GM18909 (cell line): ENCODE measurements around the gene MSMP.

Experiments
- ATAC-seq: cut with Tn5 transposase; IDR thresholded peaks from one replicate; pipeline ENCODE4 v1.9.1; 2021; ENCODE audit warnings: mild to moderate bottlenecking; ENCODE audit not compliant: unreplicated experiment, poor library complexity

Gene MSMP

GRCh38 chr9:35746583-35746982, 7.5 kb downstream of the MSMP start:
- no peak for ATAC-seq

- ATAC-seq = no peak
Observed at GRCh38 chr9:35745569-35745968, 8.5 kb downstream of the MSMP start.

GRCh38 chr9:35743880-35744518, 10.1 kb downstream of the MSMP start:
- ATAC-seq = no peak

DNA sequence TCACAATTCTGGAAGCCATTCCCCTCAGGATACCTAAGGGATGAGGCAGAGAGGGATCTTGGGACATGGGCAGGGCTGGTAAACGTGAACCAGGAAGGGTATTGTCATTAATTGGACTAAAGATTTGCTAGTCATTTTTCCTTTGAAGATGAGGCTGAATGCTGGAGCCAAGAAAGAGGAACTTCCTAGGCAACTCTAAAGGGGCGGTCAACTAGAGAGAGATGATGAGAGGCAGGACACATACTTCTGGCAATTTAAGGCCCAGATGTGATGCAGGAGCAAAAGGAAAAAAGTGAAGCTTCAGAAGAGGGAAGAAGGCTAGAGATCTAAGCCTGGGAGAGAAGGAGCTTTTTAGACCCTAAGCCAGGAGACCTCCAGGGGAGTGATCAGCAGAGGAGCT, 10.6 kb downstream of the MSMP start:
- ATAC-seq = no peak

GRCh38 chr9:35741740-35742139, 12.3 kb downstream of the MSMP start:
- ATAC-seq = no peak

GRCh38 chr9:35740243-35740642, 13.8 kb downstream of the MSMP start:
- no peak for ATAC-seq

DNA sequence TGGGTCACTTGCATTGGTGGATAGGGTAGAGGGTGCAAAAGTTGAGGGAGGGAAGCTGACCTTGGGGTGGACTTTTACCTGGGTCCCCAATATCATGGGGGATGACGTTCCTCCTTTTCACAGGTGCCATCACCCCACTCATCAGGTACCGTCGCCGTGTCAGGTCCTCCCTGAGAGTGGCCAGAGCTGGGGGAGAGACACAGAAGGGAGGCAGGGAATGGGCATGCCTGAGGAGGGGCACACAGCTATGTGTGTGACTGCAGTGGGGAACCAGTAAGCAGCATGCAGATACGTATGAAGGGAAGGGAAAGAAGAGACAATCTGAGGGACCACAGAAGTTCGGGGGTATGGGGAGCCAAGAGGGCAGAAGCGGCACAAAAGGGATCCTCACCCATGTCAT, 15.2 kb downstream of the MSMP start:
- ATAC-seq = no peak

GRCh38 chr9:35738186-35738585, 15.9 kb downstream of the MSMP start:
- ATAC-seq = no peak

DNA sequence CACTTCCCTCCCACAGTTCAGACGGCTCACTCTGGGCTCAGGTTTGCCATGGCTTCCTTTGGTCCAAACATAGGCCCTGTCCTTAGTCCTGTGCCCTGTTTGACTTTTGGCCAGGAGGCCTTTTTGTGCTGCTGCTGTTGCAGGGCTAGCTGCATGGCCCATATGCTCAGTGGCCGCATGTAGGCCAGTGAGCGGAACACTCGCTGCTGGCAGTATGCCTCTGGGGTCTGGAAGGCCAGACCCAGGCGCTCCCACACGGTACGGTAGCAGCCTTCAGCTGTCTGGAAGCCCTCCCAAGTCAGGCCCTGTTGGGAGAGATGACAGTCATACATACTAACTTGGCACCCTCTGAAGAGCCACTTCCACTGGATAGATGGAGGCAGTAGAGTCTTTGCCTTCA, 16.9 kb downstream of the MSMP start:
- no peak for ATAC-seq

DNA sequence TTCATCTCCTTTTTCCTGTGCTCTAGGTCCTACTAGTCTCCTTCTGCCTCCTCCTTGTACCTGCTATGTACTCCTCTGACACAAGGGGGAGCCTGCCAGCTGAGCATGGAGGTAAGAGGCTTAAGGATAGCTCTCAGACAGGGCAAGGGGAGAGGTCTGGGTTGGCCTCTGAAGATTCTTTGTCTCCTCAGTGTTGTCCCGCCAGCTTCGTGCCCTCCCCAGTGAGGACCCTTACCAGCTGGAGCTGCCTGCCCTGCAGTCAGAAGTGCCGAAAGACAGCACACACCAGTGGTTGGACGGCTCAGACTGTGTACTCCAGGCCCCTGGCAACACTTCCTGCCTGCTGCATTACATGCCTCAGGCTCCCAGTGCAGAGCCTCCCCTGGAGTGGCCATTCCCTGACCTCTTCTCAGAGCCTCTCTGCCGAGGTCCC, 17.9 kb downstream of the MSMP start:
- no peak for ATAC-seq

GRCh38 chr9:35734096-35734495, 20.0 kb downstream of the MSMP start:
- no peak for ATAC-seq

DNA sequence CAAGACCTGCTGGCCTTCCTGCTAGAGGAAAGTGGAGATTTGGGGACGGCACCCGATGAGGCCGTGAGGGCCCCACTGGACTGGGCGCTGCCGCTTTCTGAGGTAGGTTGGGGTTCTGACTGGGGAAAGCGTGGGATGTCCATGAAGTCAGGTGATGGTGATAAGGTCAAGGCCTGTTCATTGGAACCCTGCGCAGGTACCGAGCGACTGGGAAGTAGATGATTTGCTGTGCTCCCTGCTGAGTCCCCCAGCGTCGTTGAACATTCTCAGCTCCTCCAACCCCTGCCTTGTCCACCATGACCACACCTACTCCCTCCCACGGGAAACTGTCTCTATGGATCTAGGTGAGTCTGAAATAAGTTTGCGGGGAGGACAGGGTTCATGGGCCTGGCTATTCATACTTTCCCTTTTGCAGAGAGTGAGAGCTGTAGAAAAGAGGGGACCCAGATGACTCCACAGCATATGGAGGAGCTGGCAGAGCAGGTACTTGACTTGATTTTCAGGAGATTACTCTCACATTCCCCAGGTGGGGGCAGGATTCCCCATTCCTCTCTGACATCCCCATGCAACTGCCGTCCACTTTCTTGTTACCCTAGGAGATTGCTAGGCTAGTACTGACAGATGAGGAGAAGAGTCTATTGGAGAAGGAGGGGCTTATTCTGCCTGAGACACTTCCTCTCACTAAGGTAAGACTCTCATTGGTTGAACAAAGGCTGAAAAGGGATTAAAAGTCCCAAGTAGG, 21.1 kb downstream of the MSMP start:
- peak; percentile 6 for ATAC-seq

- peak; percentile 82 for ATAC-seq
Observed at GRCh38 chr9:35732185-35732799, 21.8 kb downstream of the MSMP start, which contains the start of the genes CREB3 and TLN1. CREB3 (plus strand) TSS chr9:35732666; CDS start chr9:35732773, 107 bp downstream. TLN1 (minus strand) TSS chr9:35732195; CDS start chr9:35725694, 6,501 bp downstream.

- ATAC-seq = no peak
Observed at GRCh38 chr9:35731415-35732184, 22.5 kb downstream of the MSMP start.

DNA sequence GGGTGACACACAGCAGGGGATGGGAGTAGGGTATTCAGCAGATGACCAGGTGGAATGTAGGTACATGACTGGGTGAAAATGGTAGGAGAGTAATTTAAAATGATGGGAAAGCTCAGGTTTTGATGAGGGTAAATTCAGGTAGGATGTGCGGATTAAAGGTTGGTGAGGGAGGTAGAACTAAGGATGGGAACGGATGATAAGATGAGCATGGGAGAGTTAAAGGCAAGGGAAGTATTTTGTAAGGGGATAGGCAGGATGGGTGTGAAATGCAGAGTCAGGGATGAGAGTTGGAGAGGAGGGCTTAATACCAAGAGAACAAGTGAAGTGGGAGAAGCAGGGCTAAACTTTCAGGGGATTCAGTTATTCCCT, 23.6 kb downstream of the MSMP start:
- ATAC-seq = no peak

DNA sequence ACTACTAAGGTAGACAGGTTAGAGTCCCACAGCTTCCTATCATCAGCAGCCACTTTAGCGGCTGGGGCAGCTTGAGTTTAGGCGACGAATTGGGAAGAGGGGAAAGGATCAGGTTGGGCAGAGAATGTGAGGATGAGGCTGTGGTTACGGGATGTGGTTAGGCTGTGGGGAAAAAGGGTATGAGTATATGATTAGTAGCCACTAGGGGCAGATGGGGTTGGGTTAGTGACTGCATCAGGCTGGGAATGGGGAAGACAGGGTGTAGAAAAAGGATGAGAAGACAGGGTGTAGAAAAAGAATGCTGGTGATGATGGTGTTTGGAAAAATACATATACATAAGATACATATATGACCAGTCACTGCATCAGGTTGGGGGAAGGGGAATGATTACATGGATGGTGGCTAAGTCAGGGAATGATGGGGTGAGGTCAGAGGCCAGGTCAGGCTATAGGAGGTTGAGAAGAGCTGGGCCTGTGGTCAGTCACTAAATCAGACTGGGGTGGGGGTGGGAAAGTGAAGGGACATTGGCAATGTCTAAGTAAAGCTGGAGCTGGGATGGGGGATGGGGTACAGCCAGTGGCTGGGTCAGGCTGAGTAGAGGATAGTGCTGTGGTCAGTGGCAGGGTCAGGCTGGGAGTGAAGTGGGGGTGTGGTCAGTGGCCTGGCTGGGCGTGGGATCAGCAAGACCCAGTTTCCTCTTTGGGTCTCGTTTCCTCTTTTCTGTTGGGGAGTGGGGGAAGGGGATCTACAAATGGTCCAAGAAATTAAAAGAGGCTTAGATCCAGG, 24.2 kb downstream of the MSMP start:
- no peak for ATAC-seq

- ATAC-seq = no peak
Observed at GRCh38 chr9:35729101-35729500, 25.0 kb downstream of the MSMP start.

DNA sequence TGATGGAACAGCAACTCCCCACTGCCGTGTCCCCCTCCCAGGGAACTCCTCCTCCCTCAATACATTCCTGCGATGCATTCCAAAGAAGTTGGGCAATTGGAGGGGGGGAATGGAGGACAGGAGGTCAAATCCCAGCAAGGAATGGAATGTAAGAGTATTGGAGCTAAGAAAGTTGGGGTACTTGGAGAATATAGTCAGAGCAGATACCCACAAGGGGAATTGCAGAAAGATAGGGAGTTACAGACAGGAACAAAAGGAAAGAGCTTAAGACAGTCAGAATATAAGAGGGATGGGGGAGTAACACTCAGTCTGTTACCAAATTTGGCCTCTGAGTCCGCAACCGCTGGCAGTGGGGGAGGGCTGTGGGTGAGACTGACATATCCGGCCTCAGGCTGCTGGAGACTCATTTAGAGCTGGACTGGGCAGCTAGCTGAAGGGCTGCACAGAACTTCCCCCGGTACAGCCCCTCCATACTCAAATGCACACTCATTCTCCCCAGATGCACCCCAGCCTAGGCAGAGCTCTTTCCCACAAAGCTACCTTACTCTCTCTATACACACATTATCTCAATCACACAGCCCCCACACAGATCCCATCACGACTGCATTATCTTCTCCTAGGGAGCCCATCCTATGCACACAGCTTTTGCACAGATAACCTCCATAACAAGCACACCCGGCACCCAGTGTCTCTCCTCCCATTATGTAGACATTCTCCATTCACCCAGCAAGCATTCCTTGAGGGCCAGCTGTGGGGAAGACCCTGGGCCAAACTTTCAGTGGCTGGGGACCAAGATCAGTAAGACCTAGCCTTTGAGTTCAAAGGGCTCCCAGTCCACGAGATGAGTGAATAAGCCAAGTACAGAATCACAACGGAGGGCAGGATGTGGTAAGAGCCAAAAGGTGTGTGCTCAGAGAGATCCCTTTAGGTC, 25.8 kb downstream of the MSMP start:
- ATAC-seq = no peak

DNA sequence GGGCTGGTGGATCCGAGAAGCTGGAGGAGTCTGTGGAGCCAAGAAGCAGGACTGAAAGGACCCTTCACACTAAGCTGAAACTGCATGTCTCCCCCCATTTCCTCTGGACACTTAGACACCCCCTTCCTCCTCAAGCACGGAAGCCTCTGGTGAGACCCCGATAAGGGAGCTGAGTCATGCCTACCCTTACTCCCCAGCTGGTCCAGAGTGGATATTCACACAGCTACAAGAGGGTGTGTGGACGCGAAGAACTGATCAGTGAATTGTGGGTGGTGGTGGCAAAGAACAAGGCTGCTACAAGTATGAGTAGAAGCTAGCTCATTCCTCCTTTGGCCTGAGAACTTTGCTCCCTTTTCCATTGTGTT, 26.4 kb downstream of the MSMP start:
- no peak for ATAC-seq
